Glutamatergic neuron (in vitro differentiated cells): Measurements from ENCODE around the gene ADAM22. TPM values are rescaled to one million over a fixed set of nuclear protein-coding genes. Genes with fewer than 3 reads are reported as not detected.
A peak's percentile ranks its signal among the peaks of the same experiment; 100 is the strongest.
"Not testable (repeated sequence)": the region's sequence is repeated elsewhere in the genome, so short reads cannot be mapped to it uniquely, and the experiment has no call there.

ENCODE experiments used
- DNase-seq: peaks from one replicate; pipeline ENCODE4 v3.0.0; 2022
- H3K27ac Mint-ChIP-seq: one replicate; pipeline ENCODE4 v1.8.0; 2020; ENCODE audit warnings: mild to moderate bottlenecking, mixed read lengths, inconsistent platforms; ENCODE audit not compliant: unreplicated experiment
- H3K27me3 Mint-ChIP-seq: one replicate; pipeline ENCODE4 v1.8.0; 2020; ENCODE audit warnings: mild to moderate bottlenecking, moderate library complexity, mixed read lengths, inconsistent platforms; ENCODE audit not compliant: unreplicated experiment
- H3K36me3 Mint-ChIP-seq: one replicate; pipeline ENCODE4 v1.8.0; 2020; ENCODE audit warnings: mild to moderate bottlenecking, mixed read lengths, inconsistent platforms; ENCODE audit not compliant: unreplicated experiment
- H3K4me1 Mint-ChIP-seq: one replicate; pipeline ENCODE4 v1.8.0; 2020; ENCODE audit warnings: mild to moderate bottlenecking, low read depth, mixed read lengths, inconsistent platforms; ENCODE audit not compliant: unreplicated experiment
- H3K4me3 Mint-ChIP-seq: one replicate; pipeline ENCODE4 v1.8.0; 2020; ENCODE audit warnings: mild to moderate bottlenecking, mixed read lengths, inconsistent platforms; ENCODE audit not compliant: unreplicated experiment
- H3K9me3 Mint-ChIP-seq: one replicate; pipeline ENCODE4 v1.8.0; 2020; ENCODE audit warnings: mild to moderate bottlenecking, moderate library complexity, mixed read lengths, inconsistent platforms; ENCODE audit not compliant: unreplicated experiment
- CTCF ChIP-seq: fragments of 200-600 bp; sonication (generic); IDR thresholded peaks from one replicate; pipeline ENCODE4 v1.5.0; 2021; ENCODE audit not compliant: partially characterized antibody, unreplicated experiment
- total RNA-seq: library from RNA; stranded (reverse); fragmentation: NEBNext Ultra II Directional; extraction: Animal tissue kit (Norgen Biotek cat#: 25700); gene quantifications from one replicate; pipeline ENCODE4 v1.2.1, GENCODE V29; 2021; ENCODE audit not compliant: unreplicated experiment

ADAM22 gene
- total RNA-seq, 1 donor from 2014 or later = 91.9 TPM

- no peak overlapping the region for H3K27ac Mint-ChIP-seq
- no peaks in the 10 kb centered on the region for H3K27me3 Mint-ChIP-seq
- TF ChIP-seq CTCF = no peak
- no peaks in the 10 kb centered on the region for H3K9me3 Mint-ChIP-seq
- H3K36me3 Mint-ChIP-seq = no peaks in the 10 kb centered on the region
- H3K4me1 Mint-ChIP-seq = no peaks in the 10 kb centered on the region
- no peak for DNase-seq
- H3K4me3 Mint-ChIP-seq = no peak overlapping the region
These were observed 13.5 kb upstream of the ADAM22 start for GRCh38 chr7:87920578-87920977.

- not testable (repeated sequence) for DNase-seq, H3K9me3 Mint-ChIP-seq, H3K4me1 Mint-ChIP-seq, H3K4me3 Mint-ChIP-seq, H3K36me3 Mint-ChIP-seq, H3K27ac Mint-ChIP-seq, H3K27me3 Mint-ChIP-seq
These were observed 11.2 kb upstream of the ADAM22 start for GRCh38 chr7:87922759-87923395.

- no peaks in the 10 kb centered on the region for H3K9me3 Mint-ChIP-seq
- no peak overlapping the region for H3K4me3 Mint-ChIP-seq
- H3K4me1 Mint-ChIP-seq = no peaks in the 10 kb centered on the region
- H3K27ac Mint-ChIP-seq = no peak overlapping the region
- TF ChIP-seq CTCF = no peak
- no peak for DNase-seq
- H3K27me3 Mint-ChIP-seq = no peaks in the 10 kb centered on the region
- no peaks in the 10 kb centered on the region for H3K36me3 Mint-ChIP-seq
These were observed 7.2 kb upstream of the ADAM22 start for GRCh38 chr7:87926581-87927461.

- peaks cover 4% of the 10 kb centered on the region for H3K27me3 Mint-ChIP-seq
- H3K9me3 Mint-ChIP-seq = peaks cover 6% of the 10 kb centered on the region
- H3K27ac Mint-ChIP-seq = peak overlapping the region; percentile 76
- no peak for DNase-seq
- no peak for TF ChIP-seq CTCF
- peak overlapping the region; percentile 99 for H3K4me3 Mint-ChIP-seq
- H3K36me3 Mint-ChIP-seq = no peaks in the 10 kb centered on the region
- H3K4me1 Mint-ChIP-seq = peaks cover 6% of the 10 kb centered on the region
These were observed 472 bp upstream of the ADAM22 start for GRCh38 chr7:87933605-87933952.

GRCh38 chr7:87934699-87935383, 790 bp downstream of the ADAM22 start:
- no peaks in the 10 kb centered on the region for H3K36me3 Mint-ChIP-seq
- H3K4me1 Mint-ChIP-seq = peaks cover 6% of the 10 kb centered on the region
- H3K4me3 Mint-ChIP-seq = peak overlapping the region; percentile 99
- no peak for TF ChIP-seq CTCF
- H3K27me3 Mint-ChIP-seq = peaks cover 4% of the 10 kb centered on the region
- DNase-seq = peak; percentile 50
- H3K9me3 Mint-ChIP-seq = peaks cover 8% of the 10 kb centered on the region
- H3K27ac Mint-ChIP-seq = peak overlapping the region; percentile 95
